M059J (cell line): ENCODE results near the gene DNAAF5. TPM values are rescaled to one million over a fixed set of nuclear protein-coding genes. Genes with fewer than 3 reads are reported as not detected.

ENCODE experiments used
- DNase-seq: peaks from one replicate; pipeline ENCODE4 v3.0.0-alpha.2; 2012; ENCODE audit warnings: low read depth
- total RNA-seq: library from RNA; depleted of rRNA; stranded (reverse); fragments of >200 nt; shearing (Covaris generic); gene quantifications from 2 replicates; pipeline ENCODE4 v1.2.3, GENCODE V29; 2014; rRNA removed

Gene DNAAF5
- 23.3 and 35.4 TPM in 2 replicates for total RNA-seq

DNA sequence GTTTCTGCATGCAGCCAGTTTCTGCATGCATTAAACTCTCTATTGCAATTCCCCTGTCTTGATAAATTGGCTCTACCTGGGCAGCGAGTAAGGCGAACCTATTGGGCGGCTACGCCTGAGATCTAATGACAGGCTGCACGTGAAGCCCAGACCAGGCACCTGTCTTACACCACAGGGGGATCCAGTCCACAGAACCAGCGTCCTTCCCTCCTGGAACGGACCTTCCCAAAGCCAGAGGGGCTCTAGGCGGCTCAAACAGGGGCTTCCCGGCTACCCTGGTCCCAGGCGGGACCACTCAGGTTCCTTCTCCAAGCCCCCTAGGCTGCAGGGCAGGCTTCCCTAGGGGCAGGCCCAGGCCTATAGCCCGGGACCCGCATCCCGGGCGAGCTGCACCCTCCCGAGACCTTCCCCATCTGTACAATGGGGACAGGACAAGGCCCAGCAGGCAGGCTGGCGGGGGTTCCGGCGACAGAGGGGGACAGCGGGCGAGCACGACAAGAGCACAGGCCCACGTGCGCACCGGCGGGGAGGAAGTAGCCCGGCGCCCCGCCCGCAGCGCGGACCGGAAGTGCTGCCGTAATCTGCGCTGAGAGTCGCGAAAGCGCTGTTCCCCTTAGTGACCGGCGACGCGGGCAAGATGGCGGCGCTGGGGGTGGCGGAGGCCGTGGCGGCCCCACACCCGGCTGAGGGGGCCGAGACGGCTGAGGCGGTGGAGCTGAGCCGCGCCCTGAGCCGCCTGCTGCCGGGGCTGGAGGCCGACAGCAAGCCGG is at the start of gene DNAAF5:
DNAAF5 (plus strand) TSS at position 616 of the 770 bp plus-strand sequence; CDS start at position 638, 22 bp downstream.
- DNase-seq, result peak; percentile 82

DNA sequence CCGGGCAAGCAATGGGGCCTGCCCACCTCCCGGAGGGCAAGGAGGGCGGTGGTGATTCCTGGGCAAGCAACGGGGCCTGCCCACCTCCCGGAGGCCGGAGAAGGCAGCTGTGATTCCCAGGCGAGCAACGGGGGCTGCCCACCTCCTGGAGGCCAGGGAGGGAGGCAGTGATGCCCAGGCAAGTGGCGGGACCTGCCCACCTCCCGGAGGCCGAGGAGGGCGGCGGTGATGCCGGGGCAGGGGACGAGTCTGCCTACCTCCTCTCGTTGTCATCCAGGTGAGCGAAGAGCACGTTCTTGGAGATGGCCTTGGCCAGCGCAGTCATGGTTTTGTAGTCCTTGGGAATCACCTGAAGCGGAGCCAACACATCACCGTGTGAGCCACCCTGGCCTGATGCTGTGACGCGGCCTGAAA is 49.5 kb upstream of the DNAAF5 start:
- DNase-seq, result no peak

DNA sequence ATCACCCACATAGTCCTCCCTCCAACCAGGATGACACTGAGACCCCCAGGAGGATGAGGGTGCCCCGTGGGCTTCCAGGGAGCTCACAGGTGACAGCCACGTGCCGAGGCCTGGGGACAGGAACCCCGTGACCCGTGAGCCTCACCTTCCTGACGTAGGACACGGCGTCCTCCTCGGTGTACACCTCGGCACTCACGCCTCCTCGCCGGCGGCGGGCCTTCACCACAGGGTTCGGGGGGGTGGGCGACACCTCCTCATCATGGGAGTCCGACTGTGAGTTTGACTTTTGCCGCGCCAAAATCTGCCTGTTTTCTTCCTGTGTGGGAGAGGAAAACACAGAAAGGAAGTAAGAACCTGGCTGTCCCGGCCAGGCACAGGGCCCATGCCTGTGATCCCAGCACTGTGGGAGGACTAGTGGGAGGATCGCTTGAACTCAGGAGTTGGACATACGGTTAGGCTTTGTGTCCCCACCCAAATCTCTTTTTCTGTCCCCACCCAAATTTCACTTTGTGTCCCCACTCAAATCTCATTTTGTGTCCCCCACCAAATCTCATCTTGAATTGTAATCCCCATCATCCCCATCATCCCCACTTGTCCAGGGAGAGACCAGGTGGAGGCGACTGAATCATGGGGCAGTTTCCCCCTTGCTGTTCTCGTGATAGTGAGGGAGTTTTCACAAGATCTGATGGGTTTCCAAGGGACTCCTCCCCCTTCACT is 45.9 kb upstream of the DNAAF5 start:
- no peak for DNase-seq

DNA sequence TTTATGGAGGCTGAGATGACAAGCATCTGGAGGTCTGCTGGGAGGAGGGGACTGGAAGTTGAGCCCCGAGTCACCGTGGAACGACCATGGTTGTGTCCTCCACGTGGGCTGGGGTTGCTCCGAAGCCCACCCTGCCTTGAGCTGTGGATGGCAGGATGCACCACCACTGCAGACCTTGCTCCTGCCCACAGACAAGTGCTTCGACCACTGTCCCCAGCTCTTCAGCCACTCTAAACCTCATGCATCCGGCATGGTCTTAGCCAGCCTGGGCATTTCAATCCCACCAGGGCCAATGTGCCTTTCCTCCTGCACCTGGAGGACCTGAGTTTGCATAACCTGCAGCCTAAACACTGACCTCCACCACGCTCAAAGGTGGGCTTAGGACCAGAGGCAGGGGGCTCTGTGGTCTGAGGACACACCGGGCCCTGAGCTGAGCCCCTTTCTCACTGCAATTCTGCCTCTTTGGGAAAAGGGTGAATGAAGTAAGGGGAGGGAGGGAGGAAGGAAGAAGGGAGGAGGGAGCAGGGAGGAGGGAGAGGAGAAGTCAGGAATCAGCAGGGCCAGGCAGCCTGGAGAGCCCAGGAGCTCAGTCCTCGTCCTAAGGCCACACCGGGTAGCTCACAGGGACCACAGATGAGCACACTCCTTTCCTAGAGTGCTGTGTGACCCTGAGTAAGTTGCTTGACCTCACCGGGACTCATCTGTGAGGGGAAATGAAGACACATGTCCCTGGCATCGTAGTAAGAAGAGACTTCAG is 44.8 kb upstream of the DNAAF5 start:
- DNase-seq, result no peak

DNA sequence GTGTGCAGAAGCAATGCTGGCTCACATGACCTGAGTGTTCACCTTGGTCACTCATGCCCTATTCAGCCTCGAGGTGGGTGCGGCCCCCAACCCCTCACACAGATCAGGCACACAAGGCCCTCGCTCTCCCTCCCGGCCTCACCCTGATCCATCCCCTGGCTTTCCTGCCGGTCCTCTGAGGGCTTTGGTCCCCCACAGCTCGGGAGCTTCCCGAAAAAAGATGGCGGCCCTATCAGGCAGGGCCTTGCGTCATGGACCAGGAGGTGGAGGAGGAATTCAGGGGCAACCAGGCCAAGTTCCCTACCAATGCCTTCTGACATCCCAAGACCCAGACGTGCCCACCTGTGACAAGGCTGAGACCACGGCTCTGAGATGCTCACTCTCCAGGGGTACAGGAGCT is 43.7 kb upstream of the DNAAF5 start:
- no peak for DNase-seq

DNA sequence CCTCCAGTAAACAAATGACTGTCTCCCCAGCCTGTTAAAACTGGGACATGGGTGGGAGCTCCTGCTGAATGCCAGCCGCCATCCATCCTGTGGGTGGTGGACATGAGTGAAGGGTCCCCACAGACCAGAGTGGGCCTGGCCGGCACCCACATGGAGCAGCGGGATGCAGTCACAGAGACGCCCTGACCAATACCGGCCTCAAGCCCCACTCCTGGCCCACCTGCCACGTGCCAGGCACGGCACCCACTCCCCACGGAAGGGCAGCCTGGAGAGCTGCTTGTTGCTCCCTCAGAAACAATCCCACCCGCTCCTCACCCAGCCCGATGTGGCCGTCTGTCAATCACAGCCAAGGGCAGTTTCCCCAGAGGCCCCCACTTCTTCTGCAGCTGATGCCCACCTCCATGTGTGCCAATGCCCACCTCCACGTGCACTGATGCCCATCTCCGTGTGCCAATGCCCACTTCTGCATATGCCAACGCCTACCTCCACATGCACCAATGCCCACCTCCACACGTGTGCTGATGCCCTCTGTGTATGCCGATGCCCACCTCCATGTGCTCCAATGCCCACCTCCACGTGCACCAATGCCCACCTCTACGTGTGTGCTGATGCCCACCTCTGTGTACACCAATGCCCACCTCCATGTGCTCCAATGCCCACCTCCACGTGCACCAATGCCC is 42.8 kb upstream of the DNAAF5 start:
- DNase-seq, result no peak

DNA sequence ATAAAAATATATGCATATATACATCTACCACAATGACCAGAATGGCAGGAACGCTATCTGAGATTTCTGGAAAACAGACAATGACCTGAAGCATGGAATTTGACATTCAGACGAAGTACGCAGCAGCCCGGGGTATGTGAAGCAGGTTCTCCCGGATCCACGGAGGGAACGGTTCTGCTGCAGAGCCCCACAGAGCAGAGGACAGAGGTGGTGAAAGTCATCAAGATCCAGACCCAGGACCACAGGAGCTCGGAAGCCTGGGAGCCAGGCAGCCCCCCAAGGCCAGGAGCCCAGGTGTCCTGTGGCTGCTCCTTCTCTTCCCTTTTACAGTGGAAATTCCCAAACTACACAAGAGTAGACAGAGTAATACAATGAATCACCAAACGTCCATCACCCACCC is 42.1 kb upstream of the DNAAF5 start:
- no peak for DNase-seq

DNA sequence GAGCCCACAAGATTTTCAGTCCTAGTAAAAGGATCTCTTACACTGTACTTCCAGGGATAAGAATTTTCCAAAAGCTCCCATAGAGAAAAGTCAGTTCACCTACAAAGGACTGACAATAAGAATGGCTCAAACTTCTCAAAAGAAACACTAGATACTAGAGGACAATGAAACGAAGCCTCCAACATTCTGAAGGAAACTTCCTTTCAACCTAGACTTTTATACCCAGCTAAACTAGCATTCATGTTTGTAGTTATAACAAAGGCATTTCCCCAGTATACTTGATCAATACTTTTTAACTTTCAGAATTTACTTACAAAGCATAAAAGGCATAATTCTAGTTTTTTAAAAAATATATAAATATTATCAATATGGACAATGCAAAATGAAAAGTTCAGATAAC is 41.0 kb upstream of the DNAAF5 start:
- DNase-seq, result no peak

DNA sequence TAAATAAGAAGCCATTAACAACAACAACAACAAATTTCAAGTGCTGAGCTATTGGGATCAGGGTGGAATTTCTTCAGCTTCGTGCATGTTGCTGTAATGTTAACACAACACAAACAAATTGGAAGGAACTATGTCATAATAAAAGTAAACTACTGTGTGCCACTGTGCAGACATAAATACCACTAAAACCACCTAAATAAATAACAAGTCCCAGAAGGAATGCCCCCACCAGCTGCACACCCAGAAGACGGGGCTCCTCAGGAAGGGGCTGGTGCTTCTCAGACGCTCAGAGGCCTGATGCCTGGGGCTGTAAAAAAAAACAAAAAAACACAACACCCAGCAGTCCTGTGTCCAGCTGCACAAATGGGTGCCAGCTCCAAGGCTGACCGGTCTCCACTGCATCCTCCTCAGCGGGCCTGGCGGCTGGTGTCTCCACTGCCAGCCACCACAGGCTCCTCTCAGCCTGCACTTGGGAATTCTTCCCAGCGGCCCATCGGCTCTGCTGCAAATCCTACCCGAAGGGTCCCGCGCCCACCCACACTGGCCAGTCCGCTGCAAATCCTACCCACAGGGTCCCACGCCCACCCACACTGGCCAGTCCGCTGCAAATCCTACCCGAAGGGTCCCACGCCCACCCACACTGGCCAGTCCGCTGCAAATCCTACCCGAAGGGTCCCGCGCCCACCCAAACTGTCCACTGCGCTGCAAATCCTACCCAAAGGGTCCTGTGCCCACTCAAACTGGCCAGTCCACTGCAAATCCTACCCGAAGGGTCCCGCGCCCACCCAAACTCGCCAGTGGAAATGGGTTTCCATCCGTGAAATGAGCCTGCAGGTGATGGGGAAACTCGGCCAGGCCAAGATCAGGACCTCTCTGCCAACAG is 35.8 kb upstream of the DNAAF5 start:
- DNase-seq, result no peak

DNA sequence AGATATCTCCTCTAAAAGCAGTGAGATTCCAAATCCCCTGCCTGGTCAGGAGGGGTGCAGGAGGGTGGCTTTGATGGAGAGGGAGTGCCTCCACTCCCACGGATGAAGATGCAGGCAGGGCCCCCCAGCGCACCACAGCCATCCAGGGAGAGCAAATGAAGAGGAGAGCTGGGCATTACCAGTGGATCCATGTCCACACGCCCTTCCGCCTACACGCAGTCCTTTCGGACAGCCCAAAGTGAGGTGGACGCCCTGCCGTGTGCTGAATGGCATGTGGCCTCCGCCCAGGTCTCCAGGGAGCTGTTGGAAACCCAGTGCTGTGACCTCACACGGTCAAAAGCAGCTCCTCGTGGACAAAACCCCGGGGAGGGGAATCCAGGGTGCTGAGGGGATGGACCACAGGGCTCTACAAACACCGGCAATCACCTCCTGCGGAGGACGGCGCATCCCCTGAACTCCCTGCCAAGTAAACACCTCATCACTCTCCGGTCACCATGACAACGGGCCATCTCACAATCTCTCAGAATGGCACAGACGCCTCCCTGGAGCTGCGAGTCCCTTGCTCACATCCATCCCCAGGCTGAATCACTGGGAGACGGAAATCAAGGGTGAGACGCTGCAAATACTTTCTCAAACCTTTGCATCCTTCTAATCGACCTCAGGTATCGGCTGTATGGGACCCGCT is 35.0 kb upstream of the DNAAF5 start:
- no peak for DNase-seq

DNA sequence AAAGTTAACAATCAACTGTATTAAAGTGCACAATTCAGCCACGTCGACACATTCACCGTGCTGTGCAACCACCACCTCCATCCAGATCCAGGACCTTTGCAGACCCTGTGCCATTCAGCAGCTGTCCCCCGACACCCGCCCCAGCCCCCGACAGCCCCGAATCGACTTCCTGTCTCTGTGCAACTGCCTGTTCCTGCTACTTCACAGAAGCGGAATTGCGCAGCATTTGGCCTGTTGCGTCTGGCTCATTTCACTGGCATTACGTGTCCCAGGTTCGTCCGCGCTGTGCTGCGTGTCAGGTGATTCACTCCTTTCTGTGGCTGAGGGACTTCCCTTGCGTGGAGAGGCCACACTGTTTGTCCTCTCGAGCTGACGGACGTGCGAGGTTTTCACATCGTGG is 33.2 kb upstream of the DNAAF5 start:
- no peak for DNase-seq

DNA sequence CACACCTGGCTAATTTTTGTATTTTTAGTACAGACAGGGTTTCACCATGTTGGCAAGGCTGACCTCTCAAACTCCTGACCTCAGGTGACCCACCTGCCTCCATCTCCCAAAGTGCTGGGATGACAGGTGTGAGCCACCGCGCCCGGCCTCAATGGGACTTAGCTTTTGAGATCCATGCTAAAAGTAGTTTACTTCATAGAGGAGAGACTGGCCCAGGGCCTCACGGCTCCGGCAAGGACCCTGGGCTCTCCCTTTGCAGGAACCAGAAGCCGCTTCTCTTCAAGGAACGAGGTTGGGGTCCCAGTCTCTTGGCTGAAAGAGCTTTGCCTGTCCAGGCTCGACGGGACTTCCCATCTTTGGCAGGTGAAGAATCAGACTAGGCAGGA is 30.1 kb upstream of the DNAAF5 start:
- DNase-seq, result no peak

DNA sequence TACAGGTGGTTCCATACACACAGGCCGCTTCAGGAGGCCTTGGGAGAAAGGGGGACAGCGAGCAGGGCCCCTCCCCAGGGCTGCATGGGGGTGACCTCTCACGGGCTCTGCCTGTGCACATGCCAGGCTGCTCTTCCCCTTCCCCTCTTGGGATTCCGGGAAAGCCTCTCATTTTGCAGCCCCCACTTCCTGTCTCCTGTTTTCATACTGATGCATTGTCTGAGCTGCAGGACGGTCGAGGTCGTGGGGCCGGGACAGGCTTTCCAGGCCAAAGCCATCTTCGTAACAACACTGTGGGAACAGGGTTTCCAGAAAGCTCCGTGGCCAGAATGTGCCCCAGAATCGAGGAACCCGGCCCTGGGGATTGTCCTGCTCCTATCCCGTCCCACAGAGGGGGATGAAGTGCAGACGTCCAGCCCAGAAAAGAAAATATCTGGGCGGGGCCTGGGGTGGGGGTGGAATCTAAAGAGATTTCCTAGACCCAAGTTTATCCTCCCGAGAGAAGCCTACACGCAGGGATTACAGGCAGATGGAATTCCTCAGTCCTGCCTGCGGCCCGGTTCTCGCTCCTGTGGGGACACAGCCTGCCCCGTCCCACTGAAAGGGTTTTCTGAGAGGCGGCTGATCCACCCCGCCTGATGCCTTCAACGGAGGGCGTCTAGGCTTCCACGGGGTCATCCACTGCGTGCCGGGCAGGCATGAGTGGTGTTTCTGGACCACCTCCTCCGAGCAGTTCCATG is 29.5 kb upstream of the DNAAF5 start:
- DNase-seq, result no peak

DNA sequence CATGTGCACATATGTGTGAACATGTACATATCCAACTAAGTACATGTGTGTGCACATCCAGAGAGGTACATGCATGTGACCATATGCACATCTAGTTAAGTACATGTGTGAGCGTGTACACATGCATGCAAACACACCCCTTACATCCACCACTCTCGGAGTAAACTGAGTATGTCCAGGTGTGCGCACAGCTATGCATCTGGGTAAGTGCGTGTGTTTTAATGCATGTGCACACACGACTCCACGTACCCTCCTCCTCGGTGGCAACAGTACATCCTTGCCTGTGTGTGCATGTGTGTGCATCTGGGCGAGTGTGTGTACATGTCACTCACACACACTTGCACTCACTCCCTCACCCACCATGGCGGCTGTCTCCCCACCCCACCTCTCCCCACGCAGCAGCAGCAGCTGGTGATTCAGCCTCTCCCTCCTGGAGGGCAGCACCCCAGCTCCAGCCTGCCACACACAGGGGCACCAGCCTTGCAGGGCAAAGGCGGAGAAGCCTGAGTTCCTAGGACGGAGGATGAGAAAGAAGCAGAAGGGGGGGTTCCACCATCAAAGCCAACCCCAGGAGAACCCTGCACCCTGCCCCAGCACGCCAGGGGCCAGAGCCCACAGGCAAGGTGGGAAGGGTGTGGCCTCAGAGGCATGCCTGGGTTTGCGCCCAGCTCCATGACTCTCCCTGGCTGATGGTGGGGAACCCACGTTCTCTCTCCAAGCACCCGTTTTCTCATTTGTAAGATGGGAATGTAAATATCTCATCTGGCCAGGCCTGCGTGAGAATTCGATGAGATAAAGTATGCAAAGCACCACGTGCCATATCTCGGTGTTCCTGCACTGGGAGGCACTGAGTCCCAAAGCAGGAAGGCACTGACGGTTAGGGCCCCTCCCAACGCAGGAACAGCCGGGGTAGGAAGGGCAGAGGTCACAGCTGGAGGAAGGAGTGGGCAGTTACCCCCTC is 27.7 kb upstream of the DNAAF5 start:
- no peak for DNase-seq

DNA sequence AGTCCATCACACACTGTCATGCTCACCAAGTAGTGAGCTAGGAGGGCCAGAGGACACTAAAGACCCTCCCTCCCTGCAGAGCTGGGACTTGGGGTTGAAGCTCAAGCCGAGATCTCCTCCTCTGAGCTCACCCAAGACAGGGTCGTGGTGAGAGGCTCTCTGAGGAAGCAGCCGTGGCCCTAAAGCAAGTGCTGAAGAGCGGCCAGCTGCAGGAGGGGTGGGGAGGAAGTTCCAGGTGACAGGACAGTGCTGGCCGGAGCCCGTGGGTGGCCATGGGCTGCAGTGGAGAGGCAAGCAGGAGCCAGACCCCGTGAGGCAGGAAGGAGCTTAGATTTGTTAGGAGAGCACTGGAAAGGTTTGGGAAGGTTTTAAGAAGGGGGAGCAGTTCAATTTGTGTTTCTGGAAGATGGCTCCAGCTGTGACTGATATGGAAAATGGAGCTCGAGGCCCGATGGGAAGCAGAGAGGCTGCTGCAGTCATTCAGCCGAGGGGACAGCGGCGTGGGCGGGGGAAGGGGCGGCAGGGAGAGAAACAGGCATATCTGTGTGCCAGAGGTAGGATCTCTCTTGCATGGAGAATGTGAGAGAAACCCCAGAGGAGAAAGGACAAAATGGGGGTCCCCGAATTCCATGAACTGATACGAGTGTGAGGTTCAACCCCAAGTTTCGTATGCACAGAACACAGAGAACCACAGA is 26.9 kb upstream of the DNAAF5 start:
- DNase-seq, result no peak

DNA sequence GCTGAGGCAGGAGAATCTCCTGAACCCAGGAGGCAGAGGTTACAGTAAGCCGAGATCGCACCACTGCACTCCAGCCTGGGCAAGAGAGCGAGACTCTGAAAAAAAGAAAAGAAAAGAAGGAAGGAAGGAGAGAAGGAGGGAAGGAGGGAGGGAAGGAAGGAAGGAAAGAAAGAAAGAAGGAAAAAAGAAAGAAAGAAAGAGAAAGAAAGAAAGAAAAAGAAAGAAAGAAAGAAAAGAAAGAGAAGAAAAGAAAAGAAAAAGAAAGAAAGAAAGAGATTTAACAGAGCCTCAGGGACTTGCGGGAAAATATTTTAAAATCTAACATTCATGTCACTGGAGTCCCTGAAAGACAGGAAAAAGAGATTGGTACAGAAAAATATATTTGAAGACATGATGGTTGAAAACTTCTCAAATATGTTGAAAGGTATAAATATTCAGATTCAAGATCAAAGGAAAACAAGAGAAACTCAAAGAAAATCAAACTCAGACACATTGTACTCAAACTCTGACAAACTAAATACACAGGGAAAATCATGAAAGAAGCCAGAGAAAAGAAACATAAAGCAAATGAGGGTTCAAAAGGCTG is 25.3 kb upstream of the DNAAF5 start:
- DNase-seq, result no peak

DNA sequence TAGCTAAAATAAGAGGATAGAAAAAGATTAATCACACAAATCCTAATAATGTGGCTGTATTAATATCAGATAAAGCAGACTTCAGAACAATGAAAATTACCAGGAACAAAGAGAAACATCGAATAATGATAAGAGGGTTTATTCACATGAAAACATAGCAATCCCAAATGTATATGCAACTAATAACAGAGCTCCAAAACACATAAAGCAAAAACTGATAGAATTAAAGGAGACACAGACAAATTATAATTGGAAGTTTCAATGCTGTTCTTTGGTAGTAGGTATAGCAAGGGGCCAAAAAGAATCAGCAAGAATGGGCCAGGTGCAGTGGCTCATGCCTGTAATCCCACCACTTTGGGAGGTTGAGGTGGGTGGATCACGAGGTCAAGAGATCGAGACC is 23.4 kb upstream of the DNAAF5 start:
- no peak for DNase-seq

DNA sequence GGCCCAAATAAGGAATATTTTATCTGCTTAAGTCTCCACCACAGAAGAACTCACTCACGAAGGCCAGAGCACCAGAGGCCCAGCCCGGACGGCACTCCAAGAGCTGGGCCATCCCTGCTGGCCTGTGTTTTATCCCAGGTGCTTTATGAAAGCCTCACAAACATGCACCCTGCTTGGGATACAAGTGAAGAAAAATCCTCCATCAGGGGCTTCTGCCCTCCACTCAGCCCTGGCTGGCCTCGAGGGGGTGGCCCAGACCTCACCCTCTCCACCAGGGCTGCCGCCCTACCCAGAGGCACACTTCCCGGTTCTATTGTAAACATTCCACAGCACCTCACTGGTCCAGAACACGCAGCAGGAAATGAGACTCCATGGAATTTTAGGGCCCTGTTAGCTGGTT is 19.8 kb upstream of the DNAAF5 start:
- no peak for DNase-seq
